ENCODE measurements around the gene CCNDBP1.

The CCNDBP1 gene

DNA sequence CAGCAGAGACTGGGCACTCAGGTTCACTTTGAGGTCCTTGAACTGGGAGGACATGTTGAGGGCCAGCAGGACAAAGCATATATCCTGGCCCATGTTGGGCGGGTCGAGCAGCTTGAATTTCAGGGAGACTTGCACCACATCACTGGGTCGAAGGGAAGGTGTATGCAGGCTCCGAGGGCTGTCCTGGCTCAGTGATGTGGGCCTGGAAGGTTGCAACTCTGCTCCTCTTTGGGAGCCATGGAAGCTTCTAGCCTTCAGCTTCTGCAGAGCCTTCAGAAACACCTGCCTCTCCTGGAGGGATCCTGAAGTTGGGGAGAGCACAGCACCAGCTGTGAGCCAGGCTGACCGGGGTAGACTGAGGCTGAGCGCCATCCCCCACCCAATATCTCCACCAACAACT is 50.3 kb downstream of the CCNDBP1 start:
- Histone ChIP-seq H3K4me3 (no peak overlapping the region), H3K36me3 (replicated peaks) (no peaks in the 10 kb centered on the region), H3K27me3 (ENCODE audit: low read depth) (no peaks in the 10 kb centered on the region), H3K9me3 (no peaks in the 10 kb centered on the region), H3K4me1 (no peaks in the 10 kb centered on the region)
- no peak for DNase-seq (ENCODE audit: low spot score in 2 of 2)
- in situ Hi-C loops (cut with MboI; ENCODE audit: low sequenced_read_pairs) = no loop called here

DNA sequence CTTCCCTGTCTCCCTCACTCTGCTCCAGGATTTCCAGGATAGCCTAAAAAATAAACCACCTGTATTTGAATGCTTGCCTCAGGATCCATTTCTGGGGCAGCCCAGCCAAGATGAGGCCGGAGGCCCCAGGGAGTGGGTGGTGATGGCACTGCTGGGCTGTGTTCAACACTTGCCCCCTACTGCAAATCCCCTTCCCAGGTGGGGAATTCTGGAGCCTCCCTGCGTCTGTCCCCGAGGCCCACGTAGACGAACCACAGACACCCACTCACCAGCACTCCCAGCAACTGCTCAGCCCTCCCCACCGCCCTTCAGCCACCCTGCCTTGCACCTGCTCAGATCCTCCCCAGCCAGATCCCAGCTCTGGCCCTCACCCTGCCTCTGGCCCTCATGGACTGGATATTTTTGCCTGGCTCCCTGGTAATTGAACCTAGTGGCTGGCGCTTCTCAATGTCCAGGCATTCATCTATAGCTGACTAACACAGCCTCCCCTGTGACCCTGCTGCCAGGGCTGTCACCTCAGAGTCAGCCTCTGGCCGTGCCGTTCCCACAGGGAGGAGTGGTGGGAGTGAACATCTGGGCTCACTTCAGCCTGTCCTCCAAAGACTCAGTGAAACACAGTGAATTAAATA is 52.8 kb downstream of the CCNDBP1 start:
- Histone ChIP-seq H3K27me3 (ENCODE audit: low read depth) (no peaks in the 10 kb centered on the region; the same call in 1 of the 2 replicates), H3K36me3 (replicated peaks) (no peaks in the 10 kb centered on the region), H3K4me1 (no peaks in the 10 kb centered on the region), H3K4me3 (no peak overlapping the region), H3K9me3 (no peaks in the 10 kb centered on the region)
- no peak for DNase-seq (ENCODE audit: low spot score in 2 of 2)
- in situ Hi-C loops (cut with MboI; ENCODE audit: low sequenced_read_pairs) = no loop called here

DNA sequence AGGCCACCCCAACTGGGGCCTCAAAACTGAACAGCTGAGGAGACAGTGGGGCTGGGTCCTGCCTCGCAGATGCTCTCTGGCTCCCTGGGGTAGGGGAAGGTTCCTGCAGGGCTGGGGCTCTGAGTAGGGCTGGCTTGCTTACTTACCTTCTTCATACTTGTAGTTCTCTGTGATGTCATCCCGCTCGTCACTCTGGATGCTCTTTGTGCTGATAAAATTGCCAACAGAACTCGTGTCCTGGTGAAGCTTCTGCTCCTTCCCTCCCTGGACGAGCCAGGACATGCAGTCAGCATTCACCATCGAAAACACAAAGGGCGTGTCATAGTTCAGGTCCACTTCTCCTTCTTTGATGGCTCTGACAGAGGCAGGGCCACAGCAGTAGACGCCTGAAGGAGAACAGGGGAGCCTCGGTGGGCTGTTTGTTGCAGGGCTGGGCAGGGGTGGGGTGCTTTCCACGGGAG is 53.5 kb downstream of the CCNDBP1 start:
- Histone ChIP-seq H3K4me3 (no peak overlapping the region), H3K27me3 (ENCODE audit: low read depth) (peaks cover 6% of the 10 kb centered on the region; the same call in 1 of the 2 replicates), H3K36me3 (replicated peaks) (no peaks in the 10 kb centered on the region), H3K4me1 (no peaks in the 10 kb centered on the region), H3K9me3 (no peaks in the 10 kb centered on the region)
- in situ Hi-C loops (cut with MboI; ENCODE audit: low sequenced_read_pairs) = no loop called here
- no peak for DNase-seq (ENCODE audit: low spot score in 2 of 2)

DNA sequence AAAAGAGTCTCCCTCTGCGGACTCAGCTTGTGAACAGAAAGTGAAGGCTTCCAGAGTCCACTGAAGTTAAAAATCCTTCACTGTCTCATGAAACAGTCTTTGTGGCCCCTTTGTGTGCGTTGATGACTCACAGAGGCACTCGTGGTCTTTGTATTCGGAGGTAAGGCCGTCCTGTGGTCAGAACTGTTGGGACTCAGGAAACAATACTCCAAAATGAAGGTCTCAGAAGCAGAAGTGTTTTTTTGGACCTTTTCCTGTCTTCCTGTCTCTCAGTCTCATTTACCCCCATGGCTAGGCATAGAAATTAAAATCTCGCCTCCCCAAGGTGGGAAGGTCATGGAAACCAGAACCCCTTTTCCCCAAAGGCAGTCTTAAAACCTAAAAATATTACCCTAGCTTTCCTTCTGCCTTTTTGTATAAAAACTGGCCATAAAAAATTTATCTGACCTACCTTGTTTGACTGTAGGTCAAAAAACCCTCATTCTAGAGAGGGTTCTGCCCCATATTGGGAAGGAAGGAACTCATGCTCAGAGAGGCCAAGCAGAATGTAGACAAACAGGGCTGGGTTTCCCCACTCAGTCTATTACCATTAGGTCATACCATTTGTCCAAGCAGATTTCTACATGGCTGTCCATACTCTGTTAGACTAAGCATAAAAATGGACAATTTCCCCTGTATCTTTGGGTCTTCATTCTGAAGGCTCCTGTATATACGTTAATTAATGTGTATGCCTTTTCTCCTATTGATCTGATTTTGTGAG is 54.7 kb downstream of the CCNDBP1 start:
- no peak for DNase-seq (ENCODE audit: low spot score in 2 of 2)
- H3K9me3 ChIP-seq = no peaks in the 10 kb centered on the region
- H3K36me3 ChIP-seq (replicated peaks) = no peaks in the 10 kb centered on the region
- H3K4me1 ChIP-seq = no peaks in the 10 kb centered on the region
- H3K4me3 ChIP-seq = no peak overlapping the region
- in situ Hi-C loops (cut with MboI; ENCODE audit: low sequenced_read_pairs) = no loop called here
- H3K27me3 ChIP-seq (ENCODE audit: low read depth) = peaks cover 6% of the 10 kb centered on the region; the same call in 1 of the 2 replicates

DNA sequence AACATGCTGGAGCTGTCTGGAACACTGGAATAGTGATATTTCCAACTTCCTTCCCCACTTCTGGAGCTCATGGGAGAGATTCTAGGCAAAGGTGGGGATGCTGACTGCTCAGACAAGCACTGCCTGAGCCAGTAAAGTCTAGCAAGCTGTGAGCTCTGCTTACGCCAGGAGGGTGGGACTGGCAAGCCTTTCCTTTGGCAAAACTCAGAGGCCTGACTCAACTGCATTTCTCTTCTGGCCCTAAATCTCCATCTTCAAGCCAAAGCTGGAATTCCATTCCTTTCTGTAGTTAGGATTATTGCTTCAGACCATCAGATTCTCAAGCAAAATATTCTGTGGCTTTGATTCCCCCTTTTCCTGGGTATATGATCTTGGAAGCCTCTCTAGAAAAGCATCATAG is 55.9 kb downstream of the CCNDBP1 start:
- H3K9me3 ChIP-seq = no peaks in the 10 kb centered on the region
- no peak overlapping the region for H3K4me3 ChIP-seq
- in situ Hi-C loops (cut with MboI; ENCODE audit: low sequenced_read_pairs) = no loop called here
- peaks cover 6% of the 10 kb centered on the region; the same call in 1 of the 2 replicates for H3K27me3 ChIP-seq (ENCODE audit: low read depth)
- H3K36me3 ChIP-seq (replicated peaks) = no peaks in the 10 kb centered on the region
- no peaks in the 10 kb centered on the region for H3K4me1 ChIP-seq
- no peak for DNase-seq (ENCODE audit: low spot score in 2 of 2)

DNA sequence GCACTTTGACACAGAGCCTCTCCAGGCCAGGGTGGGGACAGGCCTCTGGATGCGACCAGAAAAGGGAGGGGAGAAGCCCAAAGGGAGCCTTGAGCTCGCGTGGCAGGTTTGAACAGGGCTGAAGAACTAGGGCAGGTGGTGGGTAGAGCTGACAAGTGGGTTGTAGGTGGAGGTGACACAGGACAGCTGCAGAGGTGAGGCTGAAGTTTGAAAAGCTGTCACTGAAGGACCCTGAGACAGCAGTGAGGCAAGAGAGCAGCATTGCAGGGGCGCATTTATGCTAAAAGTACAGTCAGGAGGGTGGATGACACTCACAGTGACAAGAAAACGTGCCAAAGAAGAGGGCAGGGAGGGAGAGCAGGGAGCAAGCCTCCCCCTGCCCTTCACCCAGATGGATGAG is 57.4 kb downstream of the CCNDBP1 start:
- Histone ChIP-seq H3K4me1 (no peaks in the 10 kb centered on the region), H3K27me3 (ENCODE audit: low read depth) (peaks cover 6% of the 10 kb centered on the region; the same call in 1 of the 2 replicates), H3K36me3 (replicated peaks) (no peaks in the 10 kb centered on the region), H3K4me3 (no peak overlapping the region), H3K9me3 (no peaks in the 10 kb centered on the region)
- in situ Hi-C loops (cut with MboI; ENCODE audit: low sequenced_read_pairs) = no loop called here
- no peak for DNase-seq (ENCODE audit: low spot score in 2 of 2)

DNA sequence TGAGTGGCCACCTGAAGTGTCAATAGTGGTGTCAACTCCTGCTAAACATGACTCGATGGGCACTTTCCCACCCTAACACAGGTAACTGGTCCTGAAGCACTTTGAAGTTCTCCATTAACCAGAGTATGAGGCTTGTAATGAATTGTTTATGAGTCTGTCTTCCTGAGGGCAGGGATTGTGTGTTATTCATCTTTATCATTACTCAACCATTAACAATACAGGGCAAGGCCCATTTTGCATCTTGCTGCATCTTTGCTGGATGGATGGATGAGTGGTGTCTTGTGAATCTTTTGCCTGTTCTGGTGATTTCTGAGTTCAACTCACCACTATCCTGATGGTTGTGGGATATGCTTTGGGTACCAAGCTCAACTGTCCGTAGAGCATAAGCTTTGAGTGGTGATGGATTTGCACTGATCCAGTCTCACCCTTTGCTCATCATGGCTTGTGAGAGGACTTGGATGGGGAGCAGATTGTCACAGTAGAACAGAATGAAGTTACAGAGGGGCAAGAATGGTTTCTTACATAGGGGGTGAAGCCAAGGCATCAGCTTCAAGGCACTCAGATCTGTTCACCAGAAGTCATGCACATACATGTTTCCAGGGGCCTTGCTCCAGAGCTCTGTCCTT is 57.9 kb downstream of the CCNDBP1 start:
- in situ Hi-C loops (cut with MboI; ENCODE audit: low sequenced_read_pairs) = no loop called here
- Histone ChIP-seq H3K4me3 (no peak overlapping the region), H3K36me3 (replicated peaks) (no peaks in the 10 kb centered on the region), H3K4me1 (no peaks in the 10 kb centered on the region), H3K9me3 (no peaks in the 10 kb centered on the region), H3K27me3 (ENCODE audit: low read depth) (peaks cover 6% of the 10 kb centered on the region; the same call in 1 of the 2 replicates)
- DNase-seq (ENCODE audit: low spot score in 2 of 2) = no peak

DNA sequence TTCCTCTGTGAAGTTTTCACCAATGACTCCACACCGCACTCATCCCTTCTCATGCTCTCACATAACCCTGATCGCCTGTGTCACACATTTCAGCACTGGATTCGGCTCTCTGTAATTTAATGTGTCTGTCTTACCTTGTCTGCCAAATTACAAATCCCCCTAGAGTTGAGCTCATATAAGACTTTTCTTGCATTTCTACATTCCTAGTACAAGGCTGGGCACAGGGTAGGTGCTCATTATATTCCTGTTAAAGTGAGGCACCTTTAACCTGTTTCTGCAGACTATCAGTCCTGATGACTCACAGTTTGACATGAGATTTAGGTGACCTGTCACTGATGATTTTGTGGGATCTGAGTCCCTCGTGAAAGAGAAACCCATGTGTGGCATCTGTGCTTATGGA is 58.9 kb downstream of the CCNDBP1 start:
- no peaks in the 10 kb centered on the region for H3K4me1 ChIP-seq
- DNase-seq (ENCODE audit: low spot score in 2 of 2) = no peak
- no peak overlapping the region for H3K4me3 ChIP-seq
- H3K36me3 ChIP-seq (replicated peaks) = no peaks in the 10 kb centered on the region
- H3K9me3 ChIP-seq = no peaks in the 10 kb centered on the region
- in situ Hi-C loops (cut with MboI; ENCODE audit: low sequenced_read_pairs) = no loop called here
- H3K27me3 ChIP-seq (ENCODE audit: low read depth) = peaks cover 6% of the 10 kb centered on the region; the same call in 1 of the 2 replicates

DNA sequence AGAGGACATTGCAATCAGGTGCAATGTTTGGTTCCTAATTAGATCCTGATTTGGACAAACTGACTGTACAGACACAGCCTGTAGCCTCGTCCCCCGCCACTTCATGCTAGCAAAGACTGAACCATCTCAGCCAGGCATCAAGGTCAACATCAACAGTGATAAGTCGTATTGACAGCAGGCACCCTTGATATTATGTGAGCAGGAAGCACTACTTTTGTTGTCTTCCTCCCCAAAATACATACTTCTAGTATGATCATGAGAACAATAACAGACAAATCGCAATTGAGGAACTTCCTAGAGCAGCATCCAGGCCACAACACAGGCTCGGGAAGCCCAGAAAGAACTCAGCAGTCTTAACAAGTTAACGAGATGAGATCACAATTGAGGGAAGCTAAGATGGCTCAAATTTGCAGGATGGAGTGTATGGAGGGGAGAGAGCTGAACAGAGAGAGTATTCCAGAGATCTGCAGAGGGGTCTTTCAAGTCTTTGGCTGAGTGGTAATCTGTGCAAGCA is 61.1 kb downstream of the CCNDBP1 start:
- Histone ChIP-seq H3K4me1 (no peaks in the 10 kb centered on the region), H3K9me3 (no peaks in the 10 kb centered on the region), H3K27me3 (ENCODE audit: low read depth) (peaks cover 6% of the 10 kb centered on the region; the same call in 1 of the 2 replicates), H3K36me3 (replicated peaks) (no peaks in the 10 kb centered on the region), H3K4me3 (no peak overlapping the region)
- in situ Hi-C loops (cut with MboI; ENCODE audit: low sequenced_read_pairs) = no loop called here
- DNase-seq (ENCODE audit: low spot score in 2 of 2) = no peak

All from HAP-1 (cell line).